Skeletal muscle cell (primary cell): ENCODE results near the gene MRGPRG.

Experiments used
- DNase-seq: peaks from one replicate; pipeline ENCODE4 v3.0.0-alpha.2; 2010; ENCODE audit warnings: low read depth
- H3K4me3 ChIP-seq: 2 replicates; pipeline ENCODE4 v1.5.1; 2011; ENCODE audit warnings: low read depth, mild to moderate bottlenecking, control low read depth, low read length, moderate library complexity

The MRGPRG gene

GRCh38 chr11:3213659-3214419 lies 4.8 kb downstream of the MRGPRG start:
- DNase-seq: no peak
- no peak overlapping the region for H3K4me3 ChIP-seq

DNA sequence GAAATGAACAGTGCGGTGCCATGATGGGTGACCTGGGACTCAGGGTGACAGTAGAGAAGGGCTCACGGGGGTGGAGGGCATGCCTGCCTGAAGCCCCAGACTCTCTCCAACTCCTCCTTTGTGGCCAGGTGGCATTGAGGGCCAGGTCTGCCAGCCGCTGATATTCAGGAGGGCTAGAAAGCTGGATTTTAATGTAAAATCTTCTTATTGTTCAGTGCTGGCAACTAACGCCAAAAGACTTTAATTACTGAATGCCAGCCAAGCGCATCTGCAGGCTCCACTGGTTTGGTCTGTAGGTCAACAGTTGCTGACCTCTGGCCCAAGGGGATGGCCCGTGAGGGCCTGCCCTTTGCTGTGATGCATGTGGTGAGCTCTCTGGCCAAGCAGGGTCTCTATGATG lies 10.3 kb downstream of the MRGPRG start:
- DNase-seq: no peak
- H3K4me3 ChIP-seq: no peak overlapping the region

- H3K4me3 ChIP-seq: no peak overlapping the region
- no peak for DNase-seq
Measured at GRCh38 chr11:3207526-3208189, 11.0 kb downstream of the MRGPRG start.

GRCh38 chr11:3206922-3207204 lies 11.8 kb downstream of the MRGPRG start:
- no peak for DNase-seq
- no peak overlapping the region for H3K4me3 ChIP-seq

GRCh38 chr11:3206156-3206921 lies 12.3 kb downstream of the MRGPRG start:
- H3K4me3 ChIP-seq: no peak overlapping the region
- no peak for DNase-seq

GRCh38 chr11:3205261-3206155 lies 13.1 kb downstream of the MRGPRG start:
- DNase-seq: no peak
- H3K4me3 ChIP-seq: no peak overlapping the region

DNA sequence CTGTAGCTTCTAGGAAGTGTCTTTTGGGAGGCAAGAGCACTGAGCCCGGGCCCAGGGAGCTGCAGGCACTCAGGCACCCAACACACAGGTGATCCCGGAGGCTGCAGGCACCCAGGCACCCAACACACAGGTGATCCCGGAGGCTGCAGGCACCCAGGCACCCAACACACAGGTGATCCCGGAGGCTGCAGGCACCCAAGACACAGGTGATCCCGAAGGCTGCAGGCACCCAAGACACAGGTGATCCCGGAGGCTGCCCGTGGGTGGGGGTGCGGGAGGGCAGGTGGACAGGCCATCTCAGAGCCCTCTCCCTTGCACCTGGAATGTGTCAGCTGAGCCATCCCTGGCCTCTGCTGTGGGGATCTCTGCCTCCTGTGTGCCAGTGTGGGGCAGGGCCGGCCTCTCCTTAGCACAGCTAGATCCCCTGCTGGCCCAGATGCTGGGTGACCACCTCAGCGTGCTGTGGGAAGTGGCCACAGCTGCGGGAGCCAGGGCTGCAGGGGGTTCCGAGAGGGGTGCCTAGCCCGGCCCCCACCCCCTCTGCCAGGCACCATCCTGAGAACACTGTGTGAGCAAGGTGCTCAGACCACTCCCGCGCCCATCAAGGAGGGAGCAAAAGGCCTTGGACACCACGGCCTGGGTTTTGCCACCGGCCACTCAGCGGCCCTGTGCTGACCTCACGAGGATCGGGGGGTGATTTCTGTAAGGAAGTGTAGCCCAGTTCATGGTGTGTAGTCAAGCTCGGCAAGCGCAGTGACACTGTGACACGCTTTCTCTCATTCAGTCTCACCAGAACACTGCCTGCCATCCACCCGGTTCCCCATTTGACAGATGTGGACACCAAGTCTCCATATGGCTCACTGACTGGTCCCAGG lies 14.2 kb downstream of the MRGPRG start:
- H3K4me3 ChIP-seq: no peak overlapping the region
- DNase-seq: no peak

DNA sequence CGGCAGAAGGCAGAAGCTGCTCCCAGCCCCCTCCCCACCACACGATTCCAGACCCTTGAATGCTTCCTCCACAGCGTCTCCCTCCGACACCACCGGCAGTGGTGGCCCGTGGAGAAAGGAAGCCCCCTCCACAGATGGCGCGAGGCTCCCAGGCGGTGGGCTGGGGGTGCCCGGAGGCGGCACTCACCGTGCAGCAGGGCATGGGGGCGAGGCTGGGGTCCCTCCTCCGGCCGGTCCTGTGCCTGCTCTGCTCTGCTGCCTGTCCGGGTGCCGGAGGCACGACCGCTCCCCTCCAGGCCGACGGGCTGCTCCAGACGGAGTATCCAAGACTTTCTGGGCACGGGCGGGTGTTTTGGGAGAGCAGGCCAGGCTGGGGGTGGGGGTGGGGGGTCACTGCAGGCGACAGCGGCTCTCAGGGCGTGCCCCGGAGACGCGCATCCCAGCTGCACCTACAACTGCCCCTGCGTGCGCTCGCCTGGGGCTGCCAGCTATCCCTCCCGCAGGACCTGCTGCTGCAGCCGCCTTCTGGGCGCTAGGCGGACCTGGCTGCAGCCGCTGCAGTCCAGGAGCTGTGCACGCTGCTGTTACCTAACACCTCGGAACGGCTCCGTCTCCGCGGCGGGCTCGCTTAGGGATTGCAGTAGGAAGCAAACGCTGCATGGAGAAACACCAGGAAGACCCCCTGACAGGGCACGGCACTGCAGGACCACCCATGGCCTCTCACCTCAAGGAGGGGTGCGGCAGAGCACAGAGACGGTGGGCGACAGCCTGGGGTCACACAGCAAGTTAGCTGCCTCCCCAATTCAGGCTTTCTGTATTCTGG lies 15.2 kb downstream of the MRGPRG start:
- no peak overlapping the region for H3K4me3 ChIP-seq

DNA sequence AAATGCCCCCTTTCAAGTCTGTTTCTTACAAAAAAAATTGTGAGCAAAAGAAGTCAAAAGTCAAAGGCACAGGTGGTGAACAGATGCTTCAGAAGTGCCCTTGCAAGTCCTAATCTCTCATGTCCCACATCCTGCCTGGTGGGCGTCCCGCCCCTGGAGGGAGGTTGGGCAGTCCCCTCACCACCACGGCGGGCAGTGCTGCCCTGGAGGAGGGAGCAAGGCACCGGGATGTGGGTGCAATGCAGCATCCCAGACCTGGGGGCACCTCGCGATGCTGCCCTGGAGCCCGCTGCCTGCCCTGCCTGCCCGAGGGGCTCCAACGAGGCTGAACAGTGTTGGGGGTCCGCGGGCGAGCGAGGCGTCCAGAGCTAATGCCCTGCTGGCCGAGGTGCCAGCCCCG lies 15.9 kb downstream of the MRGPRG start:
- no peak overlapping the region for H3K4me3 ChIP-seq
- DNase-seq: no peak

More for the DNA sequence above, 15.2 kb downstream of the MRGPRG start:
- DNase-seq: no peak

DNA sequence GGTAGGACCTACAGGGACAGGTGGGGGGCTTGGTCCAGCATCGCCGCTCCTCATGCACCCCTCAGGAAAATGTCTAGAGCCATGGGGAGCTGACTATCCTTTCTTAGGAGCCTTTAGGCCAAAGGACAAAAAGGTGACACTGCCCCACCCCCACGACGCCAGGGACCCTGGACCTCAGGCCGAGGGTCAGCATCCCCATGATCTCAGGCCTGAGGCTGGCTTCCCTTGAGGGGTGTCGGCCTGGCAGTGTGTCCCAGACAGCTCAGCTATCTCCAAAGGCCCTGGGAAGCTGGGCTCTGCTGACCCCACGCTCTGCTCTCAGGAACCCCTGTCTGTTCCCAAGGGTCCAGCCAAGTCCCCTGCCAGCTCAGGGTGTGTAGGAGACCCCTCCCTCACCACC lies 16.3 kb downstream of the MRGPRG start:
- no peak for DNase-seq
- no peak overlapping the region for H3K4me3 ChIP-seq

DNA sequence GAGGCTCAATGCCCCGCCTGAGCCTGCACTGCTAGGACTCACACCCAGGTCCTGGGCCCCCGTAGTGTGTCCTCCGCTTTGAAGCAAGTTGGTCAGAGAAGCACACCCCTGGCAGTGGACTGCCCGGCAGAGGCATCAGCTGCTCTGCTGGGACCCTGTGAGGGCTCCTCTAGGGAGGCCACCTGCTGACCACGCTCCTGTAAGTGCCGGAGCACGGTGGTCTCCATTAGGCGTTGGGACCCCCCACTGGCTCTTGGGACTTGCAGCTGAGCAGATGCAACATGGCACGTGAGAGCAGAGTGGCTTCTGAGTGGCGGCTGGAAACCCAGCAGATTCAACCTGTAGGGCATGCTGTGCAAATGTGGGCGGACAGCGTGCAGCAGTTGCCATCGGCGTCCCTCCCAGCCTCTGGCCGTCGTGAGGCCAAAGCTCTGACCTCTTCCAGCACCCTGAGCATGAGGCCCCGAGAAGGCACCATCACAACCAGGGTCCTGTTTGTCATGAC lies 16.9 kb downstream of the MRGPRG start:
- no peak for DNase-seq
- H3K4me3 ChIP-seq: no peak overlapping the region

GRCh38 chr11:3201112-3201581 lies 17.5 kb downstream of the MRGPRG start:
- no peak overlapping the region for H3K4me3 ChIP-seq
- DNase-seq: no peak

DNA sequence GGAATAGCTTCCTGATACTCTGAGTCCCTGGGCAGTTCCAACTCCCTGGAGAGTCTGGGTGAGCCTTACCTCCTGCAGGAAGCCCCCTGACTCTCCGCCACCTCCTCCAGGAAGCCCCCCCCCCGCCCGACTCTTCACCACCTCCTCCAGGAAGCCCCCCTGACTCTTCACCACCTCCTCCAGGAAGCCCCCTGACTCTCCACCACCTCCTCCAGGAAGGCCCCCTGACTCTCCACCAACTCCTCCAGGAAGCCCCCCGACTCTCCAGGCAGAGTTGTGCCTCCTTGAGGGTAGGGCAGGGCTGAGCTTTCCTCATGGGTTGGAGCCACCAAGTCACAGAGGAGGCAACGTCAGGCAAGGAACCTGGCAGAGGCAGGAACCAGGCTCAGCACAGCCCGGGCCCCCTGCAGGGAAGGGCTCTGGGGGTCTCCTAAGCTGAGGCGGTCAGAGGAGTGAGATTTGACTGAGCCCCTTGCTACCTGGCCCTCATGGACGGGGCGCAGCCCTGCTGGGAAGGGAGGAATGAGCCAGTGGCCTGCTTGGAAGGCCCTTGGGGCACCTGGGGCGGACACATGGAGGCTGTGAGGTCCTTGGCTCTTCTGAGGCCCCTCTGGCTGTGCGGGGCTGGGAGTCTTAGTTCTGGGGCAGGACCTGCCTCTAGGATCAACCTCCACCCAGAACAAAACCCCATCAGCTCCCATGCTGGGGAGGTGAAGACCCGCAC lies 18.1 kb downstream of the MRGPRG start:
- no peak for DNase-seq

DNA sequence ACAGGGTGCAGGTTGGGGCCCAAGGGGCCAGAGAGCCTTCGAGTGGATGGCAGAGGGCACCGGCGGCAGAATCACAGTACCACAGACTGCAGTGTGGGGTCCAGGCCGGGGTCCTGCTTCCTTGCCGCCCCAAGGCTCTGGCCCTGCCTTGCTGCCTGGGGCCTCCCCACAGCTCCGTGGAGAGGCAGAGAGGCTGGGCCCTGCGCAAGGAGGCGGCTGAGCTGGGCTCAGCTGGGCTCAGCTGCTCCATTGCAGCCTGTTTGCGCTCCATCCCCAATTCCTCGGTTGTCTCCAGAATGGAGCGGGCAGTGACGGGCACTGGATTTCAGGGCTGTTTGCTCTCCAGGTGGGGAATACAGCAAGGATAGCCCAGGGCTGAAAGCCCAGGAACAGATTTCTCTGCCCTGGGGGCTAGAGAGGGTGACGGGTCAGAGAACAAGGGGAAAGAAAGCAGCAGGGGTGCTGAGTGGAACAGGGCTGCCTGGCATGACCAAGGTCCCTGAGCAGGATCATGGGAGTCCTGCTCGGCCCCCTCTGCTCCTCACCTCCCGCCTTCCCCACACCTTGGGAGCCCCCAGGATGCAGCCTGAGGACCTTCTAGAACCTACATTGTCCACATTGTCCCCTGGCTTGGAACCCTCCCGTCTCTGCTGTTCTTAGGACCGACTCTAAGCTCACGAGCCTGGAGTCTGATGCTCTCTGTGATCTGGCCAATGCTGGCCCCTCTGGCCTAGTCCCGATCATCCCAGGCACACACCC lies 18.9 kb downstream of the MRGPRG start:
- no peak overlapping the region for H3K4me3 ChIP-seq
- DNase-seq: no peak

More for the DNA sequence above, 18.1 kb downstream of the MRGPRG start:
- no peak overlapping the region for H3K4me3 ChIP-seq

DNA sequence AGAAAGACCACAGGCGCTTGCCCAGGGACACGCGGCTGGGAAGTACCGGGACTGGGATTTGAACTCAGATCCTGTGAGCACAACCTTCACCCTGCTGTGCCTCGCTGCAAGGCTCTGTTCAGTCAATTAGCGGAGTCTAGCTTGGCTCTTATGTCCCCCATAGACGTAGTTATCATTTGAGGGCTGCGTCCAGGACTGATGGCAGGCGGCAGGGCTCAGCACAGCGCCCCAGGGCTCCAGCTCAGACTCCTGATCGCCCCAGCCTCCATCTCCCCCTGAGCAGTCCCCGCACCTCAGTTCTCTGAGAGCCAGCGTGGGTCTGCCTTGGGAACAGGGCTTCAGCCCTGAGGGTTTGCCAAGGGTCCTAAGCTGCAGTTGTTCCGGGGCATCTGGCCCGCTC lies 19.8 kb downstream of the MRGPRG start:
- no peak overlapping the region for H3K4me3 ChIP-seq

GRCh38 chr11:3197878-3198528 lies 20.6 kb downstream of the MRGPRG start:
- no peak overlapping the region for H3K4me3 ChIP-seq
- no peak for DNase-seq

More for the DNA sequence above, 19.8 kb downstream of the MRGPRG start:
- DNase-seq: no peak
